ENCODE results near the gene PCDHGA6. TPM values are rescaled to one million over a fixed set of nuclear protein-coding genes. Genes with fewer than 3 reads are reported as not detected.
A peak's percentile ranks its signal among the peaks of the same experiment; 100 is the strongest.
"Not testable (repeated sequence)": the region's sequence is repeated elsewhere in the genome, so short reads cannot be mapped to it uniquely, and the experiment has no call there.

PCDHGA6 gene
- total RNA-seq, 4 donors from 2014 or later, result 5.6 to 7.3 (median 5.8) TPM

DNA sequence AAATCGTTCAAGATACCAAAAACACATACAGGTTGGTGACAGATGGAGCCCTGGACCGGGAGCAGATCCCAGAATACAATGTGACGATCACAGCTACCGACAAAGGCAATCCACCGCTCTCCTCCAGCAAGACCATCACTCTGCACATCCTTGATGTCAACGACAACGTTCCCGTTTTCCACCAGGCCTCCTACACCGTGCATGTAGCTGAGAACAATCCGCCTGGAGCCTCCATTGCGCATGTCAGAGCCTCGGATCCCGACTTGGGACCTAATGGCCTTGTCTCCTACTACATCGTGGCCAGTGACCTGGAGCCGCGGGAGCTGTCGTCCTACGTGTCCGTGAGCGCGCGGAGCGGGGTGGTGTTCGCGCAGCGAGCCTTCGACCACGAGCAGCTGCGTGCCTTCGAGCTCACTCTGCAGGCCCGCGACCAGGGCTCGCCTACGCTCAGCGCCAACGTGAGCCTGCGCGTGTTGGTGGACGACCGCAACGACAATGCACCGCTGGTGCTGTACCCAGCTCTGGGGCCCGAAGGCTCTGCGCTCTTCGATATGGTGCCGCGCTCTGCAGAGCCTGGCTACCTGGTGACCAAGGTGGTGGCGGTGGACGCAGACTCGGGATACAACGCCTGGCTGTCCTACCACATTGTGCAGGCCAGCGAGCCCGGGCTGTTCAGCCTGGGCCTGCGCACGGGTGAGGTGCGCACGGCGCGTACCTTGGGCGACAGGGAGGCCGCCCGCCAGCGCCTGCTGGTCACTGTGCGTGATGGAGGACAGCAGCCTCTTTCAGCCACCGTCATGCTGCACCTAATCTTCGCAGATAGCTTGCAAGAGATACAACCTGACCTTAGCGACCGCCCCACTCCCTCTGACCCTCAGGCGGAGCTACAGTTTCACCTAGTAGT lies 1.9 kb upstream of the PCDHGA6 start:
- H3K27ac ChIP-seq, result no peak overlapping the region
- no peaks in the 10 kb centered on the region for H3K36me3 ChIP-seq
- no peak overlapping the region for H3K4me3 ChIP-seq (replicated peaks in 1 of 3)
- 26 to 49% methylated on average over 19 to 45 of the region's 69 CpGs for WGBS, 2 donors
- TF ChIP-seq CTCF (IDR thresholded peaks at IDR 0.05) (no peak), POLR2A (IDR thresholded peaks at IDR 0.05) (no peak)
- DNase-seq, result no peak
- intact Hi-C loops (cut with DNase I), result no loop called here
- no peaks in the 10 kb centered on the region for H3K27me3 ChIP-seq
- H3K4me1 ChIP-seq, result no peaks in the 10 kb centered on the region
- H3K9me3 ChIP-seq, result no peaks in the 10 kb centered on the region

- 46 to 56% methylated on average over 14 of the region's 14 CpGs for whole genome bisulfite sequencing, 2 donors
- no peak overlapping the region for H3K27ac ChIP-seq
- TF ChIP-seq POLR2A (IDR thresholded peaks at IDR 0.05) (no peak), CTCF (IDR thresholded peaks at IDR 0.05) (no peak)
- H3K4me3 ChIP-seq (replicated peaks in 1 of 3), result no peak overlapping the region
- intact Hi-C loops (cut with DNase I), result no loop called here
- H3K27me3 ChIP-seq, result no peaks in the 10 kb centered on the region
- H3K4me1 ChIP-seq, result no peaks in the 10 kb centered on the region
- peak; percentile 23 to 32 for DNase-seq
- H3K9me3 ChIP-seq, result no peaks in the 10 kb centered on the region
- no peaks in the 10 kb centered on the region for H3K36me3 ChIP-seq
Observed at GRCh38 chr5:141374627-141375026, 936 bp downstream of the PCDHGA6 start.

- H3K4me1 ChIP-seq; H3K4me3 ChIP-seq (replicated peaks in 1 of 3); DNase-seq; H3K27ac ChIP-seq; H3K9me3 ChIP-seq; H3K27me3 ChIP-seq; H3K36me3 ChIP-seq; intact Hi-C loops (cut with DNase I): not testable (repeated sequence)
- 38 to 42% methylated on average over 12 to 15 of the region's 48 CpGs for WGBS, 2 donors
Observed at GRCh38 chr5:141375444-141376155, 1.9 kb downstream of the PCDHGA6 start.

- WGBS, 2 donors, result 9 to 17% methylated on average over 37 of the region's 37 CpGs
- no peaks in the 10 kb centered on the region for H3K36me3 ChIP-seq
Observed at GRCh38 chr5:141382469-141383294, 9.0 kb downstream of the PCDHGA6 start, which contains the start of gene PCDHGA7. Gene PCDHGA7, plus strand, starts transcription at chr5:141382742. Its CDS starts 158 bp downstream, at chr5:141382900.

More at GRCh38 chr5:141382469-141383294, 9.0 kb downstream of the PCDHGA6 start, which contains the start of gene PCDHGA7:
- TF ChIP-seq CTCF (IDR thresholded peaks at IDR 0.05), result peak in 4 of 6 experiments; percentile 9 to 33 (median 30)
- no peak for TF ChIP-seq POLR2A (IDR thresholded peaks at IDR 0.05)
- no peaks in the 10 kb centered on the region for H3K27me3 ChIP-seq
- intact Hi-C loops (cut with DNase I), result no loop called here
- peak in 1 of 2 donors; percentile 22 for DNase-seq
- no peak within 1 kb of the TSS for H3K27ac ChIP-seq
- H3K4me3 ChIP-seq (replicated peaks in 1 of 3), result peak within 1 kb of the TSS in 1 of 3 donors; percentile 16
- H3K4me1 ChIP-seq, result no peaks in the 10 kb centered on the region
- no peaks in the 10 kb centered on the region for H3K9me3 ChIP-seq

Data from thyroid gland (tissue), 4 donors.